ENCODE results near the gene KLF17. TPM values are rescaled to one million over a fixed set of nuclear protein-coding genes. Genes with fewer than 3 reads are reported as not detected.

The KLF17 gene
- not detected for total RNA-seq

GRCh38 chr1:44118682-44119081, at the start of gene KLF17:
TSS of gene KLF17 (plus strand) at chr1:44118821. CDS start at chr1:44118908, 87 bp downstream.
- peaks cover 13% of the 10 kb centered on the region for H3K27me3 Mint-ChIP-seq (ENCODE audit: low read depth)
- DNase-seq (no peak), ATAC-seq (no peak)
- no peak within 1 kb of the TSS for H3K4me3 Mint-ChIP-seq
- no peaks in the 10 kb centered on the region for H3K36me3 Mint-ChIP-seq (ENCODE audit: insufficient read depth)
- no peaks in the 10 kb centered on the region for H3K4me1 Mint-ChIP-seq (ENCODE audit: low read depth)
- H3K9me3 Mint-ChIP-seq: no peaks in the 10 kb centered on the region

GRCh38 chr1:44071461-44071860, 47.2 kb upstream of the KLF17 start:
- Mint-ChIP-seq H3K4me3 (no peak overlapping the region), H3K27me3 (ENCODE audit: low read depth) (peaks cover 38% of the 10 kb centered on the region), H3K36me3 (ENCODE audit: insufficient read depth) (no peaks in the 10 kb centered on the region), H3K4me1 (ENCODE audit: low read depth) (peaks cover 5% of the 10 kb centered on the region), H3K9me3 (no peaks in the 10 kb centered on the region)
- no peak for ATAC-seq
- DNase-seq: no peak

- H3K27me3 Mint-ChIP-seq (ENCODE audit: low read depth): peaks cover 36% of the 10 kb centered on the region
- H3K36me3 Mint-ChIP-seq (ENCODE audit: insufficient read depth): no peaks in the 10 kb centered on the region
- no peak for DNase-seq
- peaks cover 5% of the 10 kb centered on the region for H3K4me1 Mint-ChIP-seq (ENCODE audit: low read depth)
- no peak overlapping the region for H3K4me3 Mint-ChIP-seq
- H3K9me3 Mint-ChIP-seq: no peaks in the 10 kb centered on the region
- ATAC-seq: no peak
Observed at GRCh38 chr1:44072204-44072603, 46.4 kb upstream of the KLF17 start.

DNA sequence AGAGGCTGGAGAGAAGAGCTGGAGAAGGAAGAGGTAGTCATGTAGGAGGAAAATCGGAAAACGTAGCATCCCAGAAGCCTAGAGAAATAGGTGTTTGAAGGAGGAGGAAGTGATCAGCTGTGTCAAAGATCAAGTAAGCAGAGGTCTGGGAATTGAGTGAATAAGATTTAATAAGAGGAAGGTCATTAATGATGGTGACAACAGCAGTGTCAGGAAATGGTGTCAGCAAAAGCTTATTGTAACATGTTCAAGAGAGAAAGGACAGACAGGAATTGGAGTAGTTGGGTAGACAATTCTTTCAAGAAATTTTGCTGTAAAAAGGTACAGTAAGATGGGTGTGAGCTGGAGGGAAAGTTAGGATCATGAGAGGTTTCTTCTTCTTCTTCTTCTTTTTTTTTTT, 45.8 kb upstream of the KLF17 start:
- H3K36me3 Mint-ChIP-seq (ENCODE audit: insufficient read depth): no peaks in the 10 kb centered on the region
- H3K4me1 Mint-ChIP-seq (ENCODE audit: low read depth): peaks cover 1% of the 10 kb centered on the region
- peaks cover 31% of the 10 kb centered on the region for H3K27me3 Mint-ChIP-seq (ENCODE audit: low read depth)
- DNase-seq: no peak
- ATAC-seq: no peak
- H3K9me3 Mint-ChIP-seq: no peaks in the 10 kb centered on the region
- H3K4me3 Mint-ChIP-seq: no peak overlapping the region

DNA sequence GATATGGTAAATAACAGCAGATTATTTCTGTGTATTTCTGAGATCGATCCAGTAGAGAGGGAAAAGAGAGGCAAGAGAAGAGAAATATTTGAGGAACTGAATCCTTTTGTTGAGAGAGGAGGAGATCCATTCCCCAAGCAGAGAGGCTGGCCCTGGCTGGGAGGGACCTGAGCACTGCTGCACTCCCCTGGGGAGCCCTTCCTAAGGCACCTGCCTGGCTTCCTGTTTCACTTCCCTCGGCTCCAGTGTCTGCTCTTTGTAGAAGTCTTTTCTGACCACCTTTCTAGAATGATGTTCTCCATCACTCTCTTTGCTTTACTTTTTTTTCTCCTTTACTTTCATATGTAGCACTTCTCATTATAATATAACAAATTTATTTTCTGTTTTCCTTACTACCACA, 45.1 kb upstream of the KLF17 start:
- no peaks in the 10 kb centered on the region for H3K36me3 Mint-ChIP-seq (ENCODE audit: insufficient read depth)
- ATAC-seq (no peak), DNase-seq (no peak)
- H3K4me1 Mint-ChIP-seq (ENCODE audit: low read depth): peaks cover 1% of the 10 kb centered on the region
- H3K9me3 Mint-ChIP-seq: no peaks in the 10 kb centered on the region
- H3K27me3 Mint-ChIP-seq (ENCODE audit: low read depth): peaks cover 28% of the 10 kb centered on the region
- no peak overlapping the region for H3K4me3 Mint-ChIP-seq

GRCh38 chr1:44074415-44074814, 44.2 kb upstream of the KLF17 start:
- Mint-ChIP-seq H3K4me1 (ENCODE audit: low read depth) (no peaks in the 10 kb centered on the region), H3K4me3 (no peak overlapping the region), H3K9me3 (no peaks in the 10 kb centered on the region), H3K27me3 (ENCODE audit: low read depth) (peaks cover 21% of the 10 kb centered on the region), H3K36me3 (ENCODE audit: insufficient read depth) (no peaks in the 10 kb centered on the region)
- ATAC-seq: no peak
- DNase-seq: no peak

GRCh38 chr1:44076066-44076465, 42.6 kb upstream of the KLF17 start:
- Mint-ChIP-seq H3K27me3 (ENCODE audit: low read depth) (peaks cover 13% of the 10 kb centered on the region), H3K4me3 (no peak overlapping the region), H3K9me3 (no peaks in the 10 kb centered on the region), H3K36me3 (ENCODE audit: insufficient read depth) (no peaks in the 10 kb centered on the region), H3K4me1 (ENCODE audit: low read depth) (no peaks in the 10 kb centered on the region)
- ATAC-seq (no peak), DNase-seq (no peak)

- Mint-ChIP-seq H3K36me3 (ENCODE audit: insufficient read depth) (no peaks in the 10 kb centered on the region), H3K27me3 (ENCODE audit: low read depth) (peaks cover 12% of the 10 kb centered on the region), H3K4me3 (no peak overlapping the region), H3K4me1 (ENCODE audit: low read depth) (no peaks in the 10 kb centered on the region), H3K9me3 (no peaks in the 10 kb centered on the region)
- ATAC-seq: no peak
- no peak for DNase-seq
Observed at GRCh38 chr1:44077421-44077820, 41.2 kb upstream of the KLF17 start.

DNA sequence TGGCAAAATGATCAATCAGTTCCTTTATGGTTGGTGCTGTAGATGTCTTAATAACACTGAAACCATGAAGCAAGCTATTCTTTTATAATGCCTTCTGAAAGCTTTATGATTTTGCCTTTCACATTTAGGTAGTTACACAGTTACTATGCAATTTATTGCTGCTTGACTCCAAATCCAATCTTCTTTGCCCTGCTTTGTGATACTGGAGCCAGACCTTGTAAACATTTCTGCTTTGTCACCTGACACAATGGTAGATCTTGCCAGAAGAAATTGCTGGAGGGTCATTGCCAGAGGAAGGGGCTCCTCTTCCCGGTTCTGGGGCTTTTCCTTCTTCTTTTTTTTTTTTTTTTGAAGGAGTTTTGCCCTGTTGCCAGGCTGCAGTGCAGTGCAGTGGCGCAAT, 40.5 kb upstream of the KLF17 start:
- DNase-seq: no peak
- H3K9me3 Mint-ChIP-seq: no peaks in the 10 kb centered on the region
- ATAC-seq: no peak
- peaks cover 15% of the 10 kb centered on the region for H3K27me3 Mint-ChIP-seq (ENCODE audit: low read depth)
- H3K4me3 Mint-ChIP-seq: no peak overlapping the region
- no peaks in the 10 kb centered on the region for H3K4me1 Mint-ChIP-seq (ENCODE audit: low read depth)
- no peaks in the 10 kb centered on the region for H3K36me3 Mint-ChIP-seq (ENCODE audit: insufficient read depth)

DNA sequence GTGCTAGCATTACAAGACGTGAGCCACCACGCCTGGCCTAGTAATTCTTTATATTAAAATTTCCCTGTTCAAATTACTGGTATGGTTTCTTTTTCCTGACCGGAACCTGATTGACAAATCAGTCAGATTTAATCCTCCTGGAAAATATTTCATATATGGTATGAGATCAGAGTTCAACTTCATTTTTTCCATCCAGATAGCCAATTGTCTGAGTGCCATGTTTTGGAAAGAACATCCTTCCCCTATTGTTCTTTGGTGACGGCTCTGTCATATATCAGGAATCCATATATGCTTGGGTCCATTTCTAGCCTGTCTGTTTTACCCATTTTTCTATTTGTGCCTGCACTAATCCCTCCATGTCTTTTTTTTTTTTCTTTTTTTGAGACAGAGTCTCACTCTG, 39.1 kb upstream of the KLF17 start:
- no peak for ATAC-seq
- Mint-ChIP-seq H3K4me1 (ENCODE audit: low read depth) (no peaks in the 10 kb centered on the region), H3K36me3 (ENCODE audit: insufficient read depth) (no peaks in the 10 kb centered on the region), H3K4me3 (no peak overlapping the region), H3K9me3 (no peaks in the 10 kb centered on the region), H3K27me3 (ENCODE audit: low read depth) (peaks cover 12% of the 10 kb centered on the region)
- no peak for DNase-seq

GRCh38 chr1:44084998-44085675, 33.5 kb upstream of the KLF17 start:
- peaks cover 28% of the 10 kb centered on the region for H3K27me3 Mint-ChIP-seq (ENCODE audit: low read depth)
- no peaks in the 10 kb centered on the region for H3K36me3 Mint-ChIP-seq (ENCODE audit: insufficient read depth)
- no peaks in the 10 kb centered on the region for H3K4me1 Mint-ChIP-seq (ENCODE audit: low read depth)
- DNase-seq: no peak
- ATAC-seq: no peak
- no peaks in the 10 kb centered on the region for H3K9me3 Mint-ChIP-seq
- H3K4me3 Mint-ChIP-seq: no peak overlapping the region

GRCh38 chr1:44086692-44087474, 31.7 kb upstream of the KLF17 start:
- Mint-ChIP-seq H3K27me3 (ENCODE audit: low read depth) (peaks cover 31% of the 10 kb centered on the region), H3K4me3 (no peak overlapping the region), H3K9me3 (no peaks in the 10 kb centered on the region), H3K36me3 (ENCODE audit: insufficient read depth) (no peaks in the 10 kb centered on the region), H3K4me1 (ENCODE audit: low read depth) (no peaks in the 10 kb centered on the region)
- no peak for ATAC-seq
- DNase-seq: no peak

DNA sequence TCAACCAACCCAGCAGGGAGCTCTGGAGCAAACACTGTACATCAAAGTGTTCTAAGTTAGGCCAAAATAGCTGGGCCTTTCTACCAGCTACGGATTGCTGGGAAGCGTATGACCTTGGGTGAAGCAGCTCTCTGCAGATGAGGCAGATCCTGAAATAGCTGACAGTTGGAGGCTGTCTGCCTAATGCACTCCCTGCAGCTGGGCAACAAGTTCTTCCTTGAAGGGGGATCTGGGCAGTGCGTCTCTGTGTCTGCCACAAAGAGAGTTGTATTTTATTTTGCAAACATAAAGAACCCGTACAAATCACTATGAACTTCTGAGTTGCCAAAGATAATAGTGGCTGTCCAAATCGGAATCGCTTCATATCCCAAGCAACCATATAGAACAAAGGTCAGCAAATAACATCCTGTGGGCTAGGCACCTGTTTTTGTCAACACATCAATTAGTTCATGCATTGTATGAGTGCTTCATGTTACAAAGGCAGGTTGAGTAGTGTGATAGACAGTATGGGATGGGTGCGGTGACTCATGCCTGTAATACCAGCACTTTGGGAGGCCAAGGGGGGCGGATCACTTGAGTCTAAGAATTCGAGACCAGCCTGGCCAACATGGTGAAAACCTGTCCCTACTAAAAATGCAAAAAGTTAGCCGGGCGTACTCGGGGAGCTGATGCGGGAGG, 29.1 kb upstream of the KLF17 start:
- no peaks in the 10 kb centered on the region for H3K9me3 Mint-ChIP-seq
- H3K27me3 Mint-ChIP-seq (ENCODE audit: low read depth): peaks cover 30% of the 10 kb centered on the region
- no peaks in the 10 kb centered on the region for H3K36me3 Mint-ChIP-seq (ENCODE audit: insufficient read depth)
- no peak for DNase-seq
- H3K4me1 Mint-ChIP-seq (ENCODE audit: low read depth): no peaks in the 10 kb centered on the region
- H3K4me3 Mint-ChIP-seq: no peak overlapping the region
- no peak for ATAC-seq

GRCh38 chr1:44090429-44091252, 28.0 kb upstream of the KLF17 start:
- H3K4me3 Mint-ChIP-seq: no peak overlapping the region
- H3K36me3 Mint-ChIP-seq (ENCODE audit: insufficient read depth): no peaks in the 10 kb centered on the region
- no peaks in the 10 kb centered on the region for H3K9me3 Mint-ChIP-seq
- DNase-seq: no peak
- H3K4me1 Mint-ChIP-seq (ENCODE audit: low read depth): no peaks in the 10 kb centered on the region
- peaks cover 30% of the 10 kb centered on the region for H3K27me3 Mint-ChIP-seq (ENCODE audit: low read depth)
- no peak for ATAC-seq
